GM12873 (cell line): ENCODE measurements around the gene CYFIP2.

Source experiments
- TF ChIP-seq, protein P1 (sequence below): IDR thresholded peaks from 2 replicates; pipeline ENCODE4 v1.5.1; 2012; ENCODE audit warnings: low read depth, mild to moderate bottlenecking, moderate library complexity, low read length, control low read depth; ENCODE audit not compliant: insufficient read depth; ENCODE audit errors: missing control alignments

The CYFIP2 gene

DNA sequence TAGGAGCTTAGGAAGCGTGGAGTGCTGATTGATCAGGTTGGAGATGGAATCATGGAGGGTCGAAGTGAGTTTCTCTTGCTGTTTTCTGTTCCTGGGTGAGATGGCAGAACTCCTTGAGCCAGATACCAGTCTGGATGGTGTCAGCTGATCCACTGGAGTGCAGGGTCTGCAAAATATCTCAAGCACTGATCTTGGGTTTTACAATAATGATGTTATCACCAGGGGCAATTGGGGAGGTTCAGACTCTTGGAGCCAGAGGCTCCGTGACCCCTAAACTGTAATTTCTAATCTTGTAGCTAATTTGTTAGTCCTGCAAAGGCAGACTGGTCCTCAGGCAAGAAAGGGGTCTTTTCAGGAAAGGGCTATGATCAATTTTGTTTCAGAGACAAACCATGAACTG lies 114.1 kb downstream of the CYFIP2 start:
- TF ChIP-seq, protein P1, sequence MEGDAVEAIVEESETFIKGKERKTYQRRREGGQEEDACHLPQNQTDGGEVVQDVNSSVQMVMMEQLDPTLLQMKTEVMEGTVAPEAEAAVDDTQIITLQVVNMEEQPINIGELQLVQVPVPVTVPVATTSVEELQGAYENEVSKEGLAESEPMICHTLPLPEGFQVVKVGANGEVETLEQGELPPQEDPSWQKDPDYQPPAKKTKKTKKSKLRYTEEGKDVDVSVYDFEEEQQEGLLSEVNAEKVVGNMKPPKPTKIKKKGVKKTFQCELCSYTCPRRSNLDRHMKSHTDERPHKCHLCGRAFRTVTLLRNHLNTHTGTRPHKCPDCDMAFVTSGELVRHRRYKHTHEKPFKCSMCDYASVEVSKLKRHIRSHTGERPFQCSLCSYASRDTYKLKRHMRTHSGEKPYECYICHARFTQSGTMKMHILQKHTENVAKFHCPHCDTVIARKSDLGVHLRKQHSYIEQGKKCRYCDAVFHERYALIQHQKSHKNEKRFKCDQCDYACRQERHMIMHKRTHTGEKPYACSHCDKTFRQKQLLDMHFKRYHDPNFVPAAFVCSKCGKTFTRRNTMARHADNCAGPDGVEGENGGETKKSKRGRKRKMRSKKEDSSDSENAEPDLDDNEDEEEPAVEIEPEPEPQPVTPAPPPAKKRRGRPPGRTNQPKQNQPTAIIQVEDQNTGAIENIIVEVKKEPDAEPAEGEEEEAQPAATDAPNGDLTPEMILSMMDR = no peak

- TF ChIP-seq, protein P1 = no peak
Measured at GRCh38 chr5:157381746-157382145, 115.8 kb downstream of the CYFIP2 start.

- TF ChIP-seq, protein P1 = no peak
Measured at GRCh38 chr5:157382996-157383800, 117.3 kb downstream of the CYFIP2 start.

DNA sequence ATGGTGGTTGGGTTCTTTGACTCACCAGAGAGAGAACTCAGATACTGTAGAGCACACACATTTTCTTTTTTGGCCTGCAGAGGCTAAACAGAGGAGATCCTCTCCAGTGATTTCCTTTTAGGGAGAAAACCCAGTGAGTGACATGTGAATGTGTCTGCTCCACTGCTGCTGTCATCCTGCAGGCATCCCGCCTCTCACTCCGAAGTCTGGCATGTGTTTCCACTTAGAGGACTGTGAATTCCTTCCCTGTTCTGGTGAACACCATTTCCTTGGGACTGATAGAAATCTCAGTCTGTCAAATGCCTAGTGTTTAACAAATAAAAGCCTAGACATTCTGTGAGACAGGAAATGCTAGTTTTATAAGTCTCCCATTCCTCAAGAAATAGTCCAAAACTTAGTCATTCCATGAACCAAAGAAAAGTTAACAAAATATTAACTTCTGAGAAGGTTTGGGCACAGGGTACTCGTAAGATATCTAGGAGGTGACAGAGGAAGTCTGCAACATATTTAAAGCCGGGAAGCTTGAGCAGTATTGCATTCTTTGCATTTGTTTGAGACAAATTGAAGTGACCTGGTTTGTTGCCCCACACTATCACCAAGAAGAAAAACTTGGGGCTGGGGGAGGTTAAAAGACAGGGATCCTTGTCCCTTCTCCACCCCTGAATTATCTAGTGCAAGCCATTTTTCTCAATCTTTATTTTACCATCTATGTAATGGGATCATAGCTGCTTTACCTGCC lies 119.2 kb downstream of the CYFIP2 start:
- TF ChIP-seq, protein P1 = no peak

- TF ChIP-seq, protein P1 = no peak
Measured at GRCh38 chr5:157387041-157387563, 121.2 kb downstream of the CYFIP2 start.

DNA sequence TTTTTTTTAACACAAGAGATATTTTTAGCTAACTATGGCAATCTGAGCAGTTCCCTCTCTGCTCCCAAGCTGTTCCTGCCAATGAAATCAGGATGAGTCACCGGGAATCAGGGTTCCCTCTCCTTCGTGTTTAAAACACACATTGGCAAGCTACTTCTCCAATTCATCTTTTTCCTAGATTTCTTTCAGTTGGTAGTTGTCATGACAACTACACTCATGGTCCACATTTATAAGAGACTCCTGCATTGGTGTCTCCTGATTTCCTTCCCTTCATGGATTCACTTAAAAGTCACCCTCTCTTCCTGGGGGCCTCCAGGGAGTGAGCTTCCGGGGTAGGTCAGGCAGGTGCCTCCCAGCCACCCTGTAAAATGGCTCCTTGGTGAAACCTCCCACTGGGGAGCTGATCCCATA lies 121.8 kb downstream of the CYFIP2 start:
- TF ChIP-seq, protein P1 = no peak

DNA sequence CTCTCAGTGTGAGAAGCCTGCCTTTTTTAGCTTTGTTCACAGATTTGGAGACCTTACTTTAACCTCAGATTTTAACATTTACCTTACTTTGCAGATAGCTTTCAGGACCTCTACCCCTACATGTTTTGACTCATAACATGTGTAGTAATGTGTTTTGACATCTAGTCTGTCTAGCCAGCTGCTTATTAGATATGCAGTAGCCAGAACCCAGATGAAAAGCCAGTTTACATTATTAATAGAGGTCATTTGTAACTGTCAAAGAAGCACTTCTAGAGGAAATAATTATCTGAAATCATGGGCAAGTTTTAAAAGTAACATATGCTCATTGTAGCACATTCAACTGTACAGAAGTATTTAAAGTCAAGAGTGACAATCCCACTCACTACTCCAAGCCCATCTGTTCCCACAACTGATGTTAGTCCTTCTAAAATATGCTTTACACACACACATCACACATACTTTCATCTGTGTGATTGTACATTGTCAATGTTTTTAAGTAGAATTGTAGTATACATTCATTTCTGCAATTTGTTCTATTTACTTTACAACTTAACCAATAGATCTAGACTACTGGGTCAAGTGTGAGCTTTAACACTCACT lies 122.3 kb downstream of the CYFIP2 start:
- TF ChIP-seq, protein P1 = no peak
